ENCODE data around the gene TOM1L2.
A peak's percentile ranks its signal among the peaks of the same experiment; 100 is the strongest.

Gene TOM1L2

GRCh38 chr17:17972126-17972951 lies at the start of gene TOM1L2, which contains the start of gene DRC3:
TOM1L2 (minus strand) TSS chr17:17972400; CDS start chr17:17972313, 87 bp downstream.
DRC3 (plus strand) TSS chr17:17972862; CDS start chr17:17977599, 4,737 bp downstream.
- Histone ChIP-seq H3K9me3 (ENCODE audit: control insufficient read depth, insufficient read depth, low read length) (no peaks in the 10 kb centered on the region), H3K4me3 (ENCODE audit: low read length) (peak within 1 kb of the TSS; percentile 77; the same call in 1 of the 2 replicates), H3K36me3 (ENCODE audit: control insufficient read depth, insufficient read depth, low read length) (no peaks in the 10 kb centered on the region), H3K27me3 (ENCODE audit: control insufficient read depth, insufficient read depth, low read length) (no peaks in the 10 kb centered on the region), H3K4me1 (ENCODE audit: control insufficient read depth, insufficient read depth, low read length) (peaks cover 2% of the 10 kb centered on the region; the same call in 1 of the 2 replicates), H3K27ac (ENCODE audit: low read length) (no peak within 1 kb of the TSS)
- peak; percentile 99 for DNase-seq (ENCODE audit: low read depth, low spot score)
- WGBS (ENCODE audit: insufficient coverage, insufficient read length), result no CpG with 5 or more reads among the region's 59 CpGs

DNA sequence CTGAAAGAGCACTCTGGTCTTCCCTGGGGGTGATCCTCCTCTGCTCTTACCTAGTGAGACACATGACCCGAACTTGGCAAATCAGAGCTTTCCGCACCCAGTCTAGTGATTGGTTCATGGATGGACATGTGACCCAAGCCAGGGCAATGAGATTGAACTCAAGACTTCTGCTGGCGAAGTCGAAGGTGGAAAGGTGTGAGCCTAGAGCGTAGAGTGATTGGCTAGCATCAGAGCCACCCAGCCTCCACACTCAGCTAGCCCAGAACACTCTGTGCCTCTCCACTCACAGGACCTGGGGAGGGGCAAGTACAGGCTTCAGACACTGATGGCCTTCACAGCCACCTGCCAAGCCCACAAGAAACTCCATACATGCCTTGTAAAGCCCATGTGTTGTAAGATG lies 49.2 kb upstream of the TOM1L2 start:
- no peak for DNase-seq (ENCODE audit: low read depth, low spot score)
- no peak overlapping the region for H3K27ac ChIP-seq (ENCODE audit: low read length)
- H3K4me3 ChIP-seq (ENCODE audit: low read length), result no peak overlapping the region
- no peaks in the 10 kb centered on the region for H3K36me3 ChIP-seq (ENCODE audit: control insufficient read depth, insufficient read depth, low read length)
- no peaks in the 10 kb centered on the region for H3K4me1 ChIP-seq (ENCODE audit: control insufficient read depth, insufficient read depth, low read length)
- no CpG with 5 or more reads among the region's 5 CpGs for WGBS (ENCODE audit: insufficient coverage, insufficient read length)
- no peaks in the 10 kb centered on the region for H3K27me3 ChIP-seq (ENCODE audit: control insufficient read depth, insufficient read depth, low read length)
- H3K9me3 ChIP-seq (ENCODE audit: control insufficient read depth, insufficient read depth, low read length), result no peaks in the 10 kb centered on the region

- no peak for DNase-seq (ENCODE audit: low read depth, low spot score)
- H3K36me3 ChIP-seq (ENCODE audit: control insufficient read depth, insufficient read depth, low read length), result no peaks in the 10 kb centered on the region
- no CpG with 5 or more reads among the region's 6 CpGs for WGBS (ENCODE audit: insufficient coverage, insufficient read length)
- no peaks in the 10 kb centered on the region for H3K27me3 ChIP-seq (ENCODE audit: control insufficient read depth, insufficient read depth, low read length)
- H3K9me3 ChIP-seq (ENCODE audit: control insufficient read depth, insufficient read depth, low read length), result no peaks in the 10 kb centered on the region
- H3K4me1 ChIP-seq (ENCODE audit: control insufficient read depth, insufficient read depth, low read length), result no peaks in the 10 kb centered on the region
- H3K4me3 ChIP-seq (ENCODE audit: low read length), result no peak overlapping the region
- H3K27ac ChIP-seq (ENCODE audit: low read length), result no peak overlapping the region
These were observed 48.8 kb upstream of the TOM1L2 start for GRCh38 chr17:18020971-18021370.

- DNase-seq (ENCODE audit: low read depth, low spot score), result no peak
- WGBS (ENCODE audit: insufficient coverage, insufficient read length), result no CpG with 5 or more reads among the region's 2 CpGs
- H3K4me1 ChIP-seq (ENCODE audit: control insufficient read depth, insufficient read depth, low read length), result no peaks in the 10 kb centered on the region
- no peaks in the 10 kb centered on the region for H3K36me3 ChIP-seq (ENCODE audit: control insufficient read depth, insufficient read depth, low read length)
- H3K27me3 ChIP-seq (ENCODE audit: control insufficient read depth, insufficient read depth, low read length), result no peaks in the 10 kb centered on the region
- no peak overlapping the region for H3K4me3 ChIP-seq (ENCODE audit: low read length)
- H3K9me3 ChIP-seq (ENCODE audit: control insufficient read depth, insufficient read depth, low read length), result no peaks in the 10 kb centered on the region
- no peak overlapping the region for H3K27ac ChIP-seq (ENCODE audit: low read length)
These were observed 47.6 kb upstream of the TOM1L2 start for GRCh38 chr17:18019838-18020154.

- H3K4me3 ChIP-seq (ENCODE audit: low read length), result no peak overlapping the region
- no peaks in the 10 kb centered on the region for H3K27me3 ChIP-seq (ENCODE audit: control insufficient read depth, insufficient read depth, low read length)
- no peaks in the 10 kb centered on the region for H3K36me3 ChIP-seq (ENCODE audit: control insufficient read depth, insufficient read depth, low read length)
- no peak overlapping the region for H3K27ac ChIP-seq (ENCODE audit: low read length)
- no peak for DNase-seq (ENCODE audit: low read depth, low spot score)
- H3K4me1 ChIP-seq (ENCODE audit: control insufficient read depth, insufficient read depth, low read length), result no peaks in the 10 kb centered on the region
- no peaks in the 10 kb centered on the region for H3K9me3 ChIP-seq (ENCODE audit: control insufficient read depth, insufficient read depth, low read length)
- no CpG with 5 or more reads among the region's 15 CpGs for whole genome bisulfite sequencing (ENCODE audit: insufficient coverage, insufficient read length)
These were observed 46.3 kb upstream of the TOM1L2 start for GRCh38 chr17:18018411-18018921.

- DNase-seq (ENCODE audit: low read depth, low spot score), result no peak
- no peak overlapping the region for H3K4me3 ChIP-seq (ENCODE audit: low read length)
- no peaks in the 10 kb centered on the region for H3K27me3 ChIP-seq (ENCODE audit: control insufficient read depth, insufficient read depth, low read length)
- no peaks in the 10 kb centered on the region for H3K9me3 ChIP-seq (ENCODE audit: control insufficient read depth, insufficient read depth, low read length)
- no peaks in the 10 kb centered on the region for H3K4me1 ChIP-seq (ENCODE audit: control insufficient read depth, insufficient read depth, low read length)
- H3K36me3 ChIP-seq (ENCODE audit: control insufficient read depth, insufficient read depth, low read length), result no peaks in the 10 kb centered on the region
- WGBS (ENCODE audit: insufficient coverage, insufficient read length), result no CpG with 5 or more reads among the region's 3 CpGs
- no peak overlapping the region for H3K27ac ChIP-seq (ENCODE audit: low read length)
These were observed 45.8 kb upstream of the TOM1L2 start for GRCh38 chr17:18017958-18018357.

DNA sequence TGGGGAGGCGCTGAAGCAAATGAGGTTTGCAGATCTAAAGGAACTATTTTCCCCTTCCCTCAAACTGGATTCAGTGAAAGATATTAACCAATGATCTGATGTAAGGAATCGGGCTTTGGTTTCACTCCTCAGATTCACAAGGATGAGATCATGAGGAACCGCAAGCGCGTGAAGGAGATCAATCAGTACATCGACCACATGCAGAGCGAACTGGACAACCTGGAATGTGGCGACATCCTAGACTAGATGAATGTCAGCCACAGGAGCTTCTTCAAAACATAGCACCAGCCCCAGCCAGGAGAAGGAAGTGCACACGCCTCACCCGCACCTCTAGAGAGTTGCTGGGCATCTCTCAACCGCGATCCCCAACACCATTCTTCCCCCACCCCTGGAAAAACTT lies 44.2 kb upstream of the TOM1L2 start:
- Histone ChIP-seq H3K36me3 (ENCODE audit: control insufficient read depth, insufficient read depth, low read length) (no peaks in the 10 kb centered on the region), H3K27ac (ENCODE audit: low read length) (no peak overlapping the region), H3K4me1 (ENCODE audit: control insufficient read depth, insufficient read depth, low read length) (no peaks in the 10 kb centered on the region), H3K27me3 (ENCODE audit: control insufficient read depth, insufficient read depth, low read length) (no peaks in the 10 kb centered on the region), H3K9me3 (ENCODE audit: control insufficient read depth, insufficient read depth, low read length) (no peaks in the 10 kb centered on the region), H3K4me3 (ENCODE audit: low read length) (no peak overlapping the region)
- WGBS (ENCODE audit: insufficient coverage, insufficient read length), result no CpG with 5 or more reads among the region's 12 CpGs
- no peak for DNase-seq (ENCODE audit: low read depth, low spot score)

- Histone ChIP-seq H3K4me1 (ENCODE audit: control insufficient read depth, insufficient read depth, low read length) (no peaks in the 10 kb centered on the region), H3K36me3 (ENCODE audit: control insufficient read depth, insufficient read depth, low read length) (no peaks in the 10 kb centered on the region), H3K27ac (ENCODE audit: low read length) (no peak overlapping the region), H3K4me3 (ENCODE audit: low read length) (no peak overlapping the region), H3K27me3 (ENCODE audit: control insufficient read depth, insufficient read depth, low read length) (no peaks in the 10 kb centered on the region), H3K9me3 (ENCODE audit: control insufficient read depth, insufficient read depth, low read length) (no peaks in the 10 kb centered on the region)
- no CpG with 5 or more reads among the region's 5 CpGs for WGBS (ENCODE audit: insufficient coverage, insufficient read length)
- no peak for DNase-seq (ENCODE audit: low read depth, low spot score)
These were observed 43.4 kb upstream of the TOM1L2 start for GRCh38 chr17:18015593-18015992.

DNA sequence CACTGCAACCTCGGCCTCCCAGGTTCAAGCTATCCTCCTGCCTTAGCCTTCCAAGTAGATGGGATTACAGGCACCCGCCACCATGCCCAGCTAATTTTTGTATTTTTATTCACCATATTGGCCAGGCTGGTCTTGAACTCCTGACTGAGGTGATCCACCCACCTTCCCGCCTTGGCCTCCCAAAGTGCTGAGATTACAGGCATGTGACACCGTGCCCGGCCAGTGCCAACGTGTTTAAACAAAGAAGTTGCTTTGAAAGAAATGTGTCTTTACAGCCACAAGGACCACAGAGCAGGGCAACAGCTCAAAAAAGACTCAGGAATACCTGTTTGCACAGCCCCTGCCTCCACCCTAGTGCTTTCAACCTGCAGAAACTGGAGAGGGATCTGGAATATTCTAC lies 41.8 kb upstream of the TOM1L2 start:
- Histone ChIP-seq H3K9me3 (ENCODE audit: control insufficient read depth, insufficient read depth, low read length) (no peaks in the 10 kb centered on the region), H3K4me3 (ENCODE audit: low read length) (no peak overlapping the region), H3K27ac (ENCODE audit: low read length) (no peak overlapping the region), H3K36me3 (ENCODE audit: control insufficient read depth, insufficient read depth, low read length) (no peaks in the 10 kb centered on the region), H3K4me1 (ENCODE audit: control insufficient read depth, insufficient read depth, low read length) (no peaks in the 10 kb centered on the region), H3K27me3 (ENCODE audit: control insufficient read depth, insufficient read depth, low read length) (no peaks in the 10 kb centered on the region)
- WGBS (ENCODE audit: insufficient coverage, insufficient read length), result no CpG with 5 or more reads among the region's 6 CpGs
- no peak for DNase-seq (ENCODE audit: low read depth, low spot score)

DNA sequence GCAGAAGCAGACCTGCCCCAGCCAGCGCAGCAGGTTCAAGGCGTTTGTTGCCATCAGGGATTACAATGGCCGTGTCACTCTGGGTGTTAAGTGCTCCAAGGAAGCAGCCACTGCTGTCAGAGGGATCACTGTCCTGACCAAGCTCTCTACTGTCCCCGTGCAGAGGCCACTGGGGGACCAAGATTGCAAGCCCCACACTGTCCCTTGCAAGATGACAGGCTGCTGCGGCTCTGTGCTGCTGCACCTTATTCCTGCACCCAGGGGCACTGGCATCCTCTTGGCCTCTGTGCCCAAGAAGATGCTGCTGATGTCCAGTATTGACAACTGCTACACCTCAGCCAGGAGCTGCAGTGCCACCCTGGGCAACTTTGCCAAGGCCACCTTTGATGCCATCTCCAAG lies 39.1 kb upstream of the TOM1L2 start:
- WGBS (ENCODE audit: insufficient coverage, insufficient read length), result no CpG with 5 or more reads among the region's 5 CpGs
- H3K9me3 ChIP-seq (ENCODE audit: control insufficient read depth, insufficient read depth, low read length), result no peaks in the 10 kb centered on the region
- no peak for DNase-seq (ENCODE audit: low read depth, low spot score)
- H3K27me3 ChIP-seq (ENCODE audit: control insufficient read depth, insufficient read depth, low read length), result no peaks in the 10 kb centered on the region
- no peaks in the 10 kb centered on the region for H3K4me1 ChIP-seq (ENCODE audit: control insufficient read depth, insufficient read depth, low read length)
- H3K36me3 ChIP-seq (ENCODE audit: control insufficient read depth, insufficient read depth, low read length), result no peaks in the 10 kb centered on the region
- H3K27ac ChIP-seq (ENCODE audit: low read length), result no peak overlapping the region
- no peak overlapping the region for H3K4me3 ChIP-seq (ENCODE audit: low read length)
